Lung (tissue), 12 donors: ENCODE data around the gene OLFML2A. TPM values are rescaled to one million over a fixed set of nuclear protein-coding genes. Genes with fewer than 3 reads are reported as not detected.
A peak's percentile ranks its signal among the peaks of the same experiment; 100 is the strongest.

Experiments
- ATAC-seq: fragments of 200-7000 bp; cut with Tn5 transposase; one replicate; pipeline ENCODE4 v1.9.1; 2020; ENCODE audit warnings: moderate number of reproducible peaks; ENCODE audit not compliant: insufficient read depth, low FRiP score
- DNase-seq, 3 donors: peaks; one replicate each; pipeline ENCODE4 v3.0.0-alpha.2; 2013 to 2017
- H3K27ac ChIP-seq, 2 donors: one replicate each; pipeline ENCODE4 v1.5.1; 2013; ENCODE audit warnings: mild to moderate bottlenecking in 2 of 2, moderate library complexity in 2 of 2, control low read depth in 1 of 2, inconsistent platforms in 1 of 2, low read depth in 1 of 2, low read length in 1 of 2
- H3K27me3 ChIP-seq, 3 donors: one replicate each; pipeline ENCODE4 v1.5.1; 2013; ENCODE audit warnings: low read length in 2 of 3; ENCODE audit not compliant: control insufficient read depth in 3 of 3, insufficient read depth in 3 of 3
- H3K36me3 ChIP-seq, 4 donors: one replicate each; pipeline ENCODE4 v1.5.1; 2013; ENCODE audit warnings: low read length in 4 of 4, mild to moderate bottlenecking in 1 of 4, moderate library complexity in 1 of 4; ENCODE audit not compliant: control insufficient read depth in 4 of 4, insufficient read depth in 4 of 4
- H3K4me1 ChIP-seq, 5 donors: one replicate each; pipeline ENCODE4 v1.5.1; 2013; ENCODE audit warnings: low read length in 5 of 5, mild to moderate bottlenecking in 2 of 5, moderate library complexity in 1 of 5; ENCODE audit not compliant: control insufficient read depth in 5 of 5, insufficient read depth in 5 of 5
- H3K4me3 ChIP-seq: one replicate; pipeline ENCODE4 v1.5.1; 2013; ENCODE audit warnings: mild to moderate bottlenecking, control low read depth, moderate library complexity
- H3K9ac ChIP-seq, 2 donors: one replicate each; pipeline ENCODE4 v1.5.1; 2013; ENCODE audit warnings: low read length in 2 of 2, control low read depth in 1 of 2; ENCODE audit not compliant: insufficient read depth in 1 of 2
- H3K9me3 ChIP-seq, 4 donors: one replicate each; pipeline ENCODE4 v1.5.1; 2013; ENCODE audit warnings: low read length in 3 of 4, mild to moderate bottlenecking in 1 of 4, moderate library complexity in 1 of 4; ENCODE audit not compliant: control insufficient read depth in 4 of 4, insufficient read depth in 3 of 4
- WGBS, 2 donors: extraction: QIAGEN DNeasy Blood & Tissue Kit; methylation state at CpG; one replicate each; pipeline ENCODE4 v1.1.7; 2013; 5-methylcytosine and 5-hydroxymethylcytosine counted together
- polyA plus RNA-seq, 2 donors: library from polyadenylated mRNA; stranded (reverse); fragments of 200-250 nt; gene quantifications; one replicate each; pipeline ENCODE4 v1.2.1, GENCODE V29; 2013
- total RNA-seq, 2 donors: library from RNA; depleted of rRNA in 1 of 2; stranded (reverse); fragments of >200 nt in 1 of 2; gene quantifications; one replicate each; pipeline ENCODE4 v1.2.1, GENCODE V29; 2014 to 2021
- TF ChIP-seq, protein P1 (sequence below): IDR thresholded peaks from 2 replicates; pipeline ENCODE4 v1.5.1; 2012; ENCODE audit warnings: mild to moderate bottlenecking; ENCODE audit errors: control extremely low read depth, extremely low read depth
- donor health status: control.
- donor health status: control.
- donor health status: Bipolar disorder and iron deficiency.
- donor health status: healthy.
- donor health status: DM: yes; HTN: yes; CAD: no.

The OLFML2A gene
- total and polyA plus RNA-seq, 4 donors = 2.0 to 56.7 (median 7.5) TPM

GRCh38 chr9:124795881-124796431 lies 19.0 kb downstream of the OLFML2A start:
- ATAC-seq (no peak), DNase-seq (peak in 1 of 3 donors; percentile 52)
- TF ChIP-seq, protein P1, sequence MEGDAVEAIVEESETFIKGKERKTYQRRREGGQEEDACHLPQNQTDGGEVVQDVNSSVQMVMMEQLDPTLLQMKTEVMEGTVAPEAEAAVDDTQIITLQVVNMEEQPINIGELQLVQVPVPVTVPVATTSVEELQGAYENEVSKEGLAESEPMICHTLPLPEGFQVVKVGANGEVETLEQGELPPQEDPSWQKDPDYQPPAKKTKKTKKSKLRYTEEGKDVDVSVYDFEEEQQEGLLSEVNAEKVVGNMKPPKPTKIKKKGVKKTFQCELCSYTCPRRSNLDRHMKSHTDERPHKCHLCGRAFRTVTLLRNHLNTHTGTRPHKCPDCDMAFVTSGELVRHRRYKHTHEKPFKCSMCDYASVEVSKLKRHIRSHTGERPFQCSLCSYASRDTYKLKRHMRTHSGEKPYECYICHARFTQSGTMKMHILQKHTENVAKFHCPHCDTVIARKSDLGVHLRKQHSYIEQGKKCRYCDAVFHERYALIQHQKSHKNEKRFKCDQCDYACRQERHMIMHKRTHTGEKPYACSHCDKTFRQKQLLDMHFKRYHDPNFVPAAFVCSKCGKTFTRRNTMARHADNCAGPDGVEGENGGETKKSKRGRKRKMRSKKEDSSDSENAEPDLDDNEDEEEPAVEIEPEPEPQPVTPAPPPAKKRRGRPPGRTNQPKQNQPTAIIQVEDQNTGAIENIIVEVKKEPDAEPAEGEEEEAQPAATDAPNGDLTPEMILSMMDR = no peak
- peaks cover 4 to 58% (median 41%) of the 10 kb centered on the region in 5 donors for H3K4me1 ChIP-seq
- no peaks in the 10 kb centered on the region for H3K9me3 ChIP-seq
- no peak overlapping the region for H3K9ac ChIP-seq
- peaks cover 0 to 3% (median 0%) of the 10 kb centered on the region in 4 donors for H3K36me3 ChIP-seq
- no peak overlapping the region for H3K4me3 ChIP-seq
- H3K27ac ChIP-seq = peak overlapping the region in 1 of 2 donors; percentile 86
- 23 to 42% methylated on average over 9 of the region's 9 CpGs for WGBS, 2 donors
- H3K27me3 ChIP-seq = no peaks in the 10 kb centered on the region

GRCh38 chr9:124797343-124798103 lies 20.6 kb downstream of the OLFML2A start:
- TF ChIP-seq, protein P1 = no peak
- ATAC-seq (no peak), DNase-seq (peak; percentile 51 to 83 (median 62))
- Histone ChIP-seq H3K4me1 (peaks cover 4 to 72% (median 33%) of the 10 kb centered on the region in 5 donors), H3K4me3 (no peak overlapping the region), H3K9me3 (no peaks in the 10 kb centered on the region), H3K36me3 (peaks cover 0 to 3% (median 0%) of the 10 kb centered on the region in 4 donors), H3K27me3 (no peaks in the 10 kb centered on the region), H3K9ac (no peak overlapping the region), H3K27ac (peak overlapping the region; percentile 34 to 49)
- 70 to 78% methylated on average over 10 of the region's 10 CpGs for WGBS, 2 donors

DNA sequence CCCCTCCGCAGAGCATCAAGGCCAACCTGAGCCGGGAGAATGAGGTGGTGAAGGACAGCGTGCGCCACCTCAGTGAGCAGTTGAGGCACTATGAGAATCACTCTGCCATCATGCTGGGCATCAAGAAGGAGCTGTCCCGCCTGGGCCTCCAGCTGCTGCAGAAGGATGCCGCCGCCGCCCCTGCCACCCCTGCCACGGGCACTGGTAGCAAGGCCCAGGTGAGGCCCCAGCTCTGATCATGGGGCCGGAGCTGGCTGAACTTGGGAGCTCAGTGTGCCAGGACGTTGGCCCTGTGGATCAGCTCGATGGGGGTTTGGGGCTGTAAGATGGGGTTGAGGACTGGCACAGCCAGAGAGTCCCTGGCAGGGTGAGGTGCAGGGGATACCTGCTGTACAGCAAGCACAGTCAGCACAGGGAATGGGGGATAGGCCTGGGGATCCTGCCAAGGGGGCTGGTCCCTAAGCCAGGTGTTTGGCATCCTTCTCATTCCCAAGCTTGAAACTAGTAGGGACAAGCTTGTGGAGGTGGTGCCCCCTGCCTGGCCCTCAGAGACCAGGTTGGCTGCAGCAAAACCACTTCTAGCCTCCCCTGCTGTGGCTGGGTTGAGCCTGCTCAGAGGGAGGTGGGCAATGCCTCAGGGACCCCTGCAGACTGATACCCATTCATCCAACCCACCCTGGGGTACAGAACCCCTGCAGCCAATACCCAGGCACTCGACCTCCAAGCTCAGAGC lies 22.5 kb downstream of the OLFML2A start:
- TF ChIP-seq, protein P1 = no peak
- H3K27ac ChIP-seq = no peak overlapping the region
- H3K9ac ChIP-seq = no peak overlapping the region
- H3K4me3 ChIP-seq = no peak overlapping the region
- H3K27me3 ChIP-seq = no peaks in the 10 kb centered on the region
- 86 to 95% methylated on average over 13 of the region's 13 CpGs for WGBS, 2 donors
- no peaks in the 10 kb centered on the region for H3K36me3 ChIP-seq
- H3K9me3 ChIP-seq = no peaks in the 10 kb centered on the region
- peaks cover 4 to 61% (median 23%) of the 10 kb centered on the region in 5 donors for H3K4me1 ChIP-seq
- DNase-seq = no peak
- ATAC-seq = no peak
